ENCODE measurements around the gene BBS9.

The BBS9 gene

DNA sequence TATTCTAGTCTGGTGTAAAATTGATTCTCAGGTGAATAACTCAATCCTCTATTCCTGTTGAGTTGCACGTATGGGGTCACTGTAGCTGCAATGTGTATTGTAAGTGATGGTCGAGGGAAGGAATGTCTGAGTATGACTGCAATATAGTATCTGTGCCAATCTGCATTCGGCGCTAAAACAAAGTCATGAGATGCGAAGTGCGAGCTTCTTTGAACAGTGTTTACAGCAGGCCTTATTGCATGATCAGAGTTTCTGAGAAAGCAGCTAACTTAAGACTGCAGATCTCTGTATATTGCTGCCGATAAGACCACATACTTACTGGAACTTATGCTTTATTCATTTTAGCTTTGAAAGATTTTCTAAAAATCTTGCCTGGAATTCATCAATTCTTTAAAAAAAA lies 434.3 kb downstream of the BBS9 start:
- no peak for DNase-seq

DNA sequence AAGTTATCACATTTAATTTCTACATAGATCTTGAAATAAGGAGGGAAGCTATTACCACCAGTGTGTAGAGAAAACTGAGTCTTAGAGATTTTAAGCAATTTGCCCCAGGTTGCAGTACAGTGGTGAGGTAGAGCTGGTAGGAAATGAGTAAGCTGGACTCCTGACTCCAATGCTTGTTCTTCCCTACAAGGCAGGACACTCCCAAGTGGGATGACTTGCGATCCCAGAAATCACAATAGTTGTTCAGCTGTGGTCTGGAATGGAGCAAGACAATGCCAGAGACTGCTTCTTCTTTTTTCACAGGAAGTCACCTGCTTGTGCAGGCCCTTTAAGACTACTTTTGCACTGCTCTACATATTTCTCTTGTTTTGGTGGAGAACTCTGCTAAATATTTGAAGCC lies 448.8 kb downstream of the BBS9 start:
- no peak for DNase-seq

DNA sequence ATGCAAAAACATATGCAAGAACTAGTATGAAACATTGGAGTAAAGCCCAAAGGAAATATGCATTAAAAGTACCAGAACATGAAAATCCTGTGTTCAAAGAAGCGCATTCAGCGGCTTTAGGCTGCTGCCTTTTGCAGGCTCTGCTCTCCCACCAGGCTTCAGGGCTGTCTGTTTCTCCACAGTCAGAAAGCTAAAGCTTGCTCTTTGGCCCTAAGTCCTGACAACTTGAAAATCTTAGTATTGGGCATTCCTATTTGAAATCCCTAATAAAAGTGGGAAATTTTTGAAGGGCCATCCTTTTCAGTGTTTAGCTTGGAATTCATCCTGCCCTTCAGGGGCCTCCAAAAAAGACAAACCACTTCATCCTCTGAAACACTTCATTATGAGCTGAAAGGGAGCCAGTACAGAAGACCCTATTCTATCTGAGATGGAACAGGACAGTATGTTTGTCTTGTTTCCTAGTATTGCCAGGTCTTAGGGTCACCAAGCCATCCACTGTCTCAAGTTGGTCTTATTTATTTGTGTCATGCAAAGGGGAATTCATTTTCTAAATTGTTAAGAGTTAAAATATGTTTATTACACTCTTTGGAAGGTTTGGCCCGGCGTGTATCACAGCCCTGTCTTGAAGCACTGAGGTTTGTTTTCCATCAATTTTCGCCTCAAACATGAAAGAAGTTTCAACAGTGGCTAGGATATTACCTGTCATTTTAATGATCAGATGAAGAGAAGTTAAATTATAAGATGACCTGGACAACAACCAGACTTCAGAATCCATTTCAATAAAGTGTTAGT lies 449.7 kb downstream of the BBS9 start:
- no peak for DNase-seq

DNA sequence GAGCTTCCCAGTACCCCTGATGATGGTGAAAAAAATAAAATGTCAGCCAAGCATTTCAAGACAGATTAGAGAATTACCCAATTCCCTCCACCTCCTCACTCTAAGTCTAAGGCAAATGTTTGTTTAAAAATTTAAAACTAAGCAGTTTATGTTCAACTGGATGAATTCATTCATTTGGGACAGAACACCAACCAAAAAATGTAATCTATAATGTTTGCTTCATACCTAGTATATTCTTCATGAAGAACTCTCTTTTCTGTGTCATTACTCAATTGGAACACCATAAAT lies 450.3 kb downstream of the BBS9 start:
- no peak for DNase-seq

DNA sequence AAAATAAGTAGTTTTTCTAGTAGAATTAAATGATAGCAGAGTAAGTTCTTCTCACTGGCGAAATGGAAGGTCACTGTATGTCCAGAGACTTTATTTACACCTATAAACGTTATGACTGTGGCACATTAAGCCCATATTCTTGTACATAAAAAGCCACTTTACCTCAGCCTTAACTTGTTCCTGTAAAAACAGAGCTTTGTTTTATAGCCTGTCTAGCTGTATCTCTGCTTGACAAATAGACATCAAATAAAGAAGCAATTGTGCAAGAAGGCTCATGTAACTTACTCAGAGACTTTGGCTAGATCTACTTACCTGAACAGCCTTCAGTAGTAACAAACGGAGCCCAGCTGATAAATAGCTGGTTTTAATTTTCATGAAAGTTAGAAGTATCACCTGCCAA lies 451.9 kb downstream of the BBS9 start:
- no peak for DNase-seq

DNA sequence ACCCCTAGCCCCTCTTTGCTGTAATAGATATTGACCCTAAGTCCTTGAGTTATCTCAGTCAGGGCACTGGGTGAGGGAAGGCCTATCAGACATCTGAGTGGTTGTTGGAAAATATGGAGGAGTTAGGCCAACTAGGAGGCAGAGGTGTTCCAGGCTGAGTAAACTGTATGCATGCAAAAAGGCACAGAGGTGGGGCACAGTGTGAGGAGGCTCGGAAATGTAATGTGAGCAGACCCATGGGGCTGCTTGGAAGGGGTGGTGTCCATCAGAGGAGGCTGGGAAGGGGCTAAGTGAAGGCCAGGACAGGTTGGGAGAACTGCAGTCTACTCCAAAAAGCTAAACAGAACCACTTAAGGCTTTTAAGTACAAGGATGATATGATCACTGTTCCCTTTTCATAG lies 452.7 kb downstream of the BBS9 start:
- DNase-seq = no peak

DNA sequence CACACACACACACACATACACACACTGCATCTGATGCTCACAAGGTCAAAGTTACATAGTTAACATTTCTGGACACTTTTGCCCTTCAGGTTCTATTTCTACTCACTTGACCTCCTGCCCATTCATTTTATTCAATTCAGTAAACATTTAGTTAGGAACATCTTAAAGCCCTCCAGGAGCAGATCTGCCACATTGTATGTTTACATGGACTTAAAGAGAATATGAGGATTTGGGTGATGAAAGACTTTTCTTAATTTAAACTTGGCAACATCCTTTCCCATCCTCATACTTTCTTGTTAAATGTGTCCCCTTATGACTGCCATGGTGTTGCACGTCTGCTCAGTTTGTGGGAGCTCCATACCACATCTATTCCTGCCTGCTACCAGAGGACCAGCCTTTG lies 453.2 kb downstream of the BBS9 start:
- DNase-seq = no peak

DNA sequence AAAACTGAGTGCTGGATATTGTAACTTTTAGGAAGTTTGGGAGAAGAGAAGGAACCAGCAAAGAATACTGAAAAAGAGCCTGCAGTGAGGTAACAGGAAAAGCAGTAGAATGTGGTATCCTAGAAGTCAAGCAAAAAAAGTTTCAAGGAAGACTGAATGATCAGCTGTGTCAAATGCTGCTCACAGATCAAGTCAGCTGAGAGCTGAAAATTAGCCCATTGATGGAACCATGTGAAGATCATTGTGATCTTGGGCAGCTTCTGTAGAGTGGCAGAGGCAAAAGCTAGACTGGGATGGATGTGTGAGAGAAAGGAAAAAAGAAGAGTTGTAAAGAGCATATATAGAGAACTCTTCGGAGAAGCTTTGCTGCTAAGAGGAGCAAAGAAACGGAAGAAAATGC lies 460.5 kb downstream of the BBS9 start:
- DNase-seq = no peak

DNA sequence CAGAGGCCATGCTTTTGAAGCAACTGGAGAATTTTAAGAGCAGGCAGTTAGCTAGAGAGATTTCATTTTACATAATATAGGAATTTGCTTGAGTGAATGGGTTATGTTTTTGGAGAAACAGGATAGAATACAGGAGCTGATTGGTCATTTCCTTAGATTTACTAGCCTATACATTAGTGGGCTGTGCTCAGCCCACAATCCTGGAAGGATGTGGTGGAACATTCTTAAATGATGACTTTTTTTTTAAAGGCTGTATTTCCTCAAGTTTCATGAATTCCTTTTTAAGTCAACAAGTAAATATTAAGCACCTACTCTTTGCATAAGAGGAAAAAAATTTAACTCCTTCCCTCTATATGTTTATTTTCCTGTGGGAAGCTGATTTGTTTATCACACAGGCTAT lies 461.6 kb downstream of the BBS9 start:
- no peak for DNase-seq

DNA sequence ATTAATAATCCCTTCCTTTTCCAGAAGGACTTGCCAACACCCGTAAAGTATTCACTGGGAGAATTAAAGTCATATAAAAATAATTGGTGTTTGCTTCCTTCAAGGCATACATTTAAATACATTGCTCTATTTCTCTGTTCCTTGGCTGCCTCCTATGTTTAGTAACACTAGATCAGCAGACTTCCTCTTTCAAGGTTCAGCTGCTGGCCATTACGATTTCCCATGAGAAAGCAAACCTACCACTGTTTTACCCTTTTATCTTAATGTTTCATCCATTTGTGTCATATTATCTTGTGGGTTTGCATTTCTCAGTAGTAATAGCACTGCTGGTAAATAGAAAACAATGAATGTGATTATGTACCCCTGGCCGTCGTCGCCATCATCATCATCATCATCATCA lies 462.1 kb downstream of the BBS9 start:
- no peak for DNase-seq

DNA sequence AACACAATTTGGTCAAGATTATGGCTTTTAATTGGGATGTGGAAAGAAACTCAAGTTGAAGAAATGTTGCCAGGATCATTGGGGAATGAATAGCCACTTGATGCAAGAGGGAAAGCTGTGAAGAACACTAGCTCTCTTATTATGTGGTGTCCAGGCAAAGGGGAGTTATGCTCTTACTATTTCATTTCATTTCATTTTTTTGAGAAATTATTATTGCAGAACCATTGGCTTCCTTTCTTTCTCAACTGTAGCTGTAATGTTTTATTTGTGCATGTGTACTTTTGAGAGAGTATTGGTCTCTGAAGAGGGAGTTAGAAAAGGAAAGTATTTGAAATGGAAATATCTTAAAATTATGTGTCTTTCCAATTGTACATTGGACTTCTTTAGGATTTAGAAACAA lies 463.4 kb downstream of the BBS9 start:
- no peak for DNase-seq

DNA sequence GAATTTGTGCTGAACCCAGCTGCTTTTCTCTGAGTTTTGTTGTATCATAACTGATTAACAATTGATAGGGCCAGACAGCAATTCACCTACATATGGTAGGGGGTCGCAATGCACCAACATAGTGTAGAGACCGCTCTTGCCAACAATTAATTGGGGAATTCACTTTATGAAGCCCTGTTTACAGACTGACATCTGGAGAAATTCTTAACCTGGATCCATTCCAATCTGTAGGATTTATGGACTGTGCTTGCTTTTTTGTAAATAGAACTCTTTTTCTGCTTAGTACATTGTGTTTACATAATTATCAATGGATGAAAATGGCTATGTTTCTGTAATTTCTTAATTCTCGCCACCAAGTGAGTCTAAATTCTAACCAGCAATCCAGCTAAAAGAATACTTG lies 464.2 kb downstream of the BBS9 start:
- peak; percentile 94 for DNase-seq

DNA sequence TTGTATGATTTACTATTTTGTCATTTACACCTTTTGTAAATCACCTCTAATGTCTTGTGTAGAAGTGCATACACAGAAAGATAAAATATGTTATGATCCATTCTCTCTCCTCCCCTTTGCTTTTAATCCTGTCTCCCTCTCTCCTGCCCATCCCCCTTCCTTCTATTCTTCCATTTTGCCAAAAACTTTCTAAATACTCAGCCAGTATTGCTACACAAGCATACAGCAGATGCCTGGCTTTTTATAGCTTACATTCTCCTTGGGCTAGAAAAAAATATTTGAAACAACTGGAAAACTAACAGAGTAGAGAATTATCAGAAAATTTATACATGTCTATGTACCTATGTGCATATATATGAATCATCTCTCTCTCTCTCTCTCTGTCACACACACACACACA lies 467.3 kb downstream of the BBS9 start:
- DNase-seq = no peak

DNA sequence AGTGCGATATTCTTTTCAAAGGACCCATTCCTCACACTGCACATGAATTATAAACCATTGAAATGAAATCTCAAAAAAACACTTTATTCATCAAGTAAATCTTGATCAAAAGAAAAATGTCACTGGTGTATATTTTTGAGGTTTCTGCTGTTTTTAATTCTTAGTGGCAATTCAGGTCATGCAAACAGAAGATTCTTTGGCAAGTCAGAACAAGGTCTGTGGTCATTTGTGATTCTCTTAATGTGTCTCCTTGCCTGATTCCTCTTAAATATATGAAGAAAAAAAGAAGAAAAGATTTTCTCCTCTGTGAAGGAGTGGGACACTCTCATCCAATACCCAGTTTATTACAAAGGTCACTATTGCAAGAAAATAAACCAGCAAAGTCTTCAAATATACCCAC lies 467.8 kb downstream of the BBS9 start:
- DNase-seq = no peak

DNA sequence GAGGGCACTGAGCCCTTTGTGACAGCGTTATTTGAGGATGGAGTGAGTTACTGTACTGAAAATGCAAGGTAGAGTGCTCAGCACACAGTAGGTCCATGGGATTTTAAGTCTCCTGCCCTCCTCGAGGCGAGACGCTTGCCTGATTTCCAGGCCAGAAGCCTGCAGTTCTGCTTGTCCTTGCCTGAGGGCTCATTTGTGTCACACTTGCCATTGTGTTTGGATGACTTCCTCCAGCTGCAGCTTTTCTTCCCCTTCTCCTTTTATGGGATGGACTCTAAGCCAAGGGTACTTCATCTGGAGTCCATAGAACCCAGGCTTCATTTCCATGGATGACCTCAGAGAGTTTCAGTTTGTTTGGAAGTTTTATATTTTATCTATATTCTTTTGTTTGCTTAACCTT lies 471.7 kb downstream of the BBS9 start:
- DNase-seq = no peak

DNA sequence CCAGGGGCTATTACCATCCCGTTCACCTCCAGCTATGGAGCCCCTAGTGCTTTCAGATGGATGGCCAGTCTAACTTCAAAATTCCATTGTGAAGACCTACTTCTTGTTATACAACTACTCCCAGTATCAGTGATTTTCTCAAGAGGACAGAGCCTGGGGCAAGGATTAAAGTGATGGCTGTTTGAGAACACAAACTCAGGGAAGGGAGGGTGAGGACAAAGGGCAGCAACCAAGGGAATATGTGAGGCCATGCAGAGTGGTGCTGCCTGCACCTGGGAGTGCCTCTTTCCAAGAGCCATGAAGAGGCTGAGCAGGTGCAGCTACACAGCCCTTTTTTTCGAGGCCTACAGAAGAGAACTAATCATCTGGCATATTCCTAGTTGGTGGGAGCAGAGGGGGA lies 472.5 kb downstream of the BBS9 start:
- no peak for DNase-seq

DNA sequence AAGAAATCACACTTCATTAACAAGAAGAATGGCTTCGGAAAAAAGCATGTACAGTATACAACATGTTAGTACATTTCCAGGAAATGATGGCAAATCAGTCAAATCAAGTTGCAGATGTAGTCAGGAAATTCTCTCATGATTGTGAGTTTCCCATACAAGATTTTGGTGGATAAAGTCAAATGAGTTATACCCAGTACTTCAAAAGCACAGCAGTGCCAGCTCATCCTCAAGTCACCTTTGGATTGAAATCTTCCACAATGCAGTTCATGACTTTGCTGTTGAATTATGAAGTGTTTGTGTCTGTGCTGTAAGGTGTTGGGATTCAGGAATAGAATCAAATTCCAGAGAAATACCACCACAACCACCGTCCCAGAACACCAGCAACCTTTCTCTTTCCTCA lies 474.7 kb downstream of the BBS9 start:
- DNase-seq = no peak

DNA sequence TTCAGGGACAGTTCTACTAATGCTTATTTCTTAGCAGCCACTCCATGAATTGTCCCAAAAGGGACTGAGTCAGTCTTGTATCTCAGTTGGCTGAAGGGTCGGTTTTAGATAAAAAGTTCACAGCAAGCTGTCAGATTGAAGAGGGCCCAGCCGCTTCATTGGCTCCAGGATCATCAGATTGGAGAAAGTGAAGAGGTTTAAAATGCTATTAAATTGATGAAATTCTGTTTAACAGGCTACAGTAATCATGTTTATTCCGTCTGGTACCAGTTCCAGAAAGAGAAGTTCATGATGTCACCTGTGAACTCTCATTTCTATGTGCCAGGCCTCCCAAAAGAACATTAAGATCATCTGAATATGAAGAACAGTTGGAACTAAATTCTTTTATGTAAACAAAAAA lies 481.6 kb downstream of the BBS9 start:
- DNase-seq = no peak

DNA sequence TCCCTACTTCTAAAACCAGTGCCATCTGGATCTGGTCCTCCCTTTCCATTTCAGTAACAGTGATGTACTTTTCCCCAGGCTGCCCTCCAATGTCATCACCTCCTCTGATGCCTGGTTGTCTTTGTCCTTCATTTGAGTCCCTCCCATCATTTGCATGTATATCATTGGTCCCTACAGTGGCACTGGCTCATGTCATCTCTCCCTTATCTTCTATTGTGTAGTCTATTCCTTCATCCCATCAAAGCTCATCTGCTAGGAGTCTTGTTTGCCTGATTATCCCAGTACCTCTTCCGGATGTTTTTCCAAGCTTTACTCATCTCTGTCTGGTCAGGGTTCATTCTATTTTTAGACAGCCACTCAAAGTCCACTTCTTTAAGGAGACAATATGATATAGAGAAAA lies 483.1 kb downstream of the BBS9 start:
- DNase-seq = no peak

DNA sequence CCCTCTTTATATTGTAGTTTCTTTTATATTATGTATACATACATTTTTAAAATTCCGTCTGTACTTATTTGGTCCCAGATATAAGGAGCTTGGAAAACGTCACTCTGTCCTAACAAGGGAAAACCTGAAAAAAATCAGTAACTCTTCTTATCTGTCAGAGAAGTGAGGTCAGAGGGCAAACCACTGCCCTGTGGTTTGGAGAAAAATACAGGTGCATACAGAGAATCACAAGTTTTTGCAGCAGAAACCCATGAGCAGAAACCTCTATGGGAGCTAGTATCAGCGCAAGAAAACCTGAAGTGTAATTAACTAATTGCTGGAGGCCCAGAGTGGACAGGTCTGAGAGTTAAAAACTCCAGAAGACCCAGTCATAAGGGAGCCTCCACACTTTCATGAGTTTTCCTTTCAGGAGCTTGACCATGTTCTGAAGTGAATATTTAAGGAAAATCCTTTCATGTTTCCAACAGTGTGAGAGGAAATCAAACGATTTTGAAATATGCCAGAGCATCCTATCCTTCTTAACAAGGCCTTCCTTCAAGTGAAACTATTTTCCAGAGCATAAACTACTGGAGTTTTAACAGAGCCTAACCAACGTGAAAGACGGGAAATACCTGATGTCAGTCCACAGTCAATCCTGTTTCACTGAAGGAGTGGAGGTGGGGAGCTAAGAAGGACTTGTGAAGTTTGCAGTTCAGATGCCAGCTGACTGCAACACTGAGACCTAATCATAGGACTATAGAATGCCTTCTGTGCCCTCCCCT lies 485.2 kb downstream of the BBS9 start:
- DNase-seq = no peak

DNA sequence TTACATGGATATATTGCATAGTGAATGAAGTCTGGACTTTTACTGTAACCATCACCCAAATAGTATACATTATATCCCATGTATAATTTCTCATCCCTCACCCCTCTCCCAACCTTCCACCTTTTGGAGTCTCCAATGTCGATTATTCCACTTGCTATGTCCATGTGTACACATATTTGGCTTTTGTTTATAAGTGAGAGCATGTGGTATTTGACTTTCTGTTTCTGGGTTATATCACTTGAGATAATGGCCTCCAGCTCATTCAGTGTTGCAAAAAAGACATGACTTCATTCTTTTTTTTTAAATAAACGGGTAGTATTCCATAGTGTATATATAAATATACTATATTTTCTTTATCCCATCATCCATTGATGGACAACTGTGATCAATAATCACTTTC lies 487.4 kb downstream of the BBS9 start:
- DNase-seq = no peak

DNA sequence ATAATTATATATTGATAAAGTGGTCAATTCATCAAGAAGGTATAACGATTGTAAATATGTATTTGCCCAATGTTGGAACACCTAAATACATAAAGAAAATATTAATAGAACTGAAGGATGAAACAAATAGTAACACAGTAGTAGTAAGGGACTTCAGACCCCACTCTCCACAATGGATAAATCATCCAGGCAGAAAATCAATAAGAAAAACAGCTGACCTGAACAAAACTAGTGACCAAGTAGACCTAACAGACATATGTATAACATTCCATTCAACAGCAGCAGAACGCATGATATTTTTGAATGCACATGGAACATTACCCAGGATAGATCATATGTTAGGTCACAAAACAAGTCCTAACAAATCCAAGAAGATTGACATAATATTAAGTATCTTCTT lies 489.9 kb downstream of the BBS9 start:
- DNase-seq = no peak

DNA sequence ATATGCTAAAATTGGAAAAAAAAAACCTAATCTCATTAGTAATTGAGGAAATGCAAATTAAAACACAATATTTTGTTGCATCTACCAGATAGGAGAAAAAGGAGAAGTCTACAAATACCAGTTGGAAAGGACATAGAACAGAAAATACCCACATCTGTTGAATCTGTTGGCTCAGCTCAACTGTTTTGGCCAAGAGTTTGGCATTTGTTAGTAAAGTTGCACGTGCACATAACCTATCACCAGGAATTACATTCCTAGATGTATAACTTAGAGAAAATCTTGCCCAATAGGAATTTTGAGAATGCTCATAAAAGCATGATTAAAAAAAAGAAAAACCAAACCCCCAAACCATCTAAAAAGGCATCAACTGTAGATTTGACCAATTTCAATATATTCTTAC lies 493.9 kb downstream of the BBS9 start:
- DNase-seq = no peak

DNA sequence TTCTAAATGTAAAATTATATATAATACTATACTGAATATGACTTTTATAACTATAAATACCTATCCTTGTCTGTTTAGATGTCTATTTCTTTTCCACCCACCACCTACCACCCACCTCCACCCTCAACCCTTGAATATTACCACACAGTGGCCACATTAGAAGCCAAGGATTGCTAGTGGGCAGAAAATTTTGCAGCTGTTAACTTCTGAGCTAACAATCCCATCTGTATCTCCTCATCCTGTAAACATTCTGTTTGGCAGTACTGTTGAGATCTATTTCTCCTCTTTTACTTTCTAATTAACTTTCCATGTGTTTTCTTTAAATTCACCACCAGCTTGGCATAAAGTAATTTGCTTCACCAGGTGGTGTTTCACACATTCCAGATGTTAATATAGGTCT lies 494.9 kb downstream of the BBS9 start:
- peak; percentile 72 for DNase-seq

DNA sequence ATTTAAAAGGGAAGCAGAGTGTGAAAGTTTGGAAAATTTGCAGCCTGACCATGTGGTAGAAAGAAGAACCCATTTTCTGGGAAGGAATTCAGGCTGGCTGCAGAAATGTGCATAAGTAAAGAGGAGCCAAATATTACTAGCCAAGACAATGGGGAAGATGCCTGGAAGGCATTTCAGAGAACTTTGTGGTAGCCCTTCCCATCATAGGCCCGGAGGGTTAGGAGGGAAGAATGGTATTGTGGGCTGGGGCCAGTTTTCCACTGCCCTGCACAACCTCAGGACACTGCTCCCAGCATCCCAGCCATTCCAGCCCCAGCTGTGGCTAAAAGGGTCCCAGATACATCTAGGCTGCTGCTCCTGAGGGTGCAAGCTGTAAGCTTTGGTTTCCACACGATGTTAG lies 497.5 kb downstream of the BBS9 start:
- no peak for DNase-seq

Data from NCI-H1694 treated with DMSO at 0.1 percent for 48 hours (cell line).